GM19043 (cell line): Measurements from ENCODE around the gene PITRM1.
"Not testable (repeated sequence)": the region's sequence is repeated elsewhere in the genome, so short reads cannot be mapped to it uniquely, and the experiment has no call there.

Experiments used
- ATAC-seq: cut with Tn5 transposase; IDR thresholded peaks from one replicate; pipeline ENCODE4 v1.9.1; 2021; ENCODE audit warnings: low read depth; ENCODE audit not compliant: unreplicated experiment

The PITRM1 gene

DNA sequence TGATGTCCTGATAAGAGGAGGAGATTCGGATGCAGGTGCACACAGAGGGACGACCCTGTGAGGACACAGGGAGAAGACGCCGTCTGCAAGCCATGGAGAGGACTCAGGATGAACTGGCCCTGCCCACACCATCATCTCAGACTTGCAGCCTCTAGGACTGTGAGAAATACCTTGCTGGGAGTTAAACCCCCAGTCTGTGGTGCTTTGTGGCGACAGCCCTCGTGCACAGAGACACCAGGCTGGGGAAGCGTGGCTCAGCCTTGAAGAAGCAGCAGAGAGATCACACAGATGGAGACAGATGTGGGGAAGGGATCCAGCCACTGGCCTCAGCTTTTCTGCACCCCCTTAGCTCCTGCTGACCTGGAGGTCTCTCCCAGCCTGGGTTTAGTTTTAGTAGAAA lies 26.3 kb upstream of the PITRM1 start:
- ATAC-seq = no peak

DNA sequence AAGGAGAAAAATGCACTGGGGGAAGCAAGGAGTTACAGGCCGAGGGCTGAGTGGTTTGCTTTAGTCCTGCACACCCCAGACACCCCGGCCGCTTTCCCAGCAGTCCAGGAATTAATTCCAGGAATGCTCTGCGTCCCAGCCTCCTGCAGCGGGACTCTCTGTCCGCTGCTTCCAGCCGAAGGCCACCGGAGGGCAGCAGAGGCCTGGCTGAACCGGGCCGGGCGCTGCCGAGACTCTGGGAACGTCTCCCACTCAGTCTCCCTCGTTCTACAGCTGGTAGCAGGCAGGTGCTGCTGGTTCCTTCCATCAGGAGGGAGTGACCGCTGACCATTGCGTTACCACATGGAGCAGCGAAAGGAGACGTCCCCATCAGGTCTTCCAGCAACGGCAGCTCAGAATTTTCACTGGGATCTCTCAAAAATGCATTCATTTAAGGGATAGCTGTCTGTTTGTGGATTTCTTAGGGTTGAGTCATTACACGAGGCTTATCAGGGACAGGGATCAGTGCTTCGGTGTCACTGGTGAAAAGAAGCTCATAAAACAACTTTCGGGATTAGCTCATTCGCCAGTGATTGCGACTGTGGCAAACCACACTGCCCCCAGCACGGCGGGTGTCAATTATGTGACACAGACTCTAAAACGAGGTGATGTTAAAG lies 24.9 kb upstream of the PITRM1 start:
- ATAC-seq = peak; percentile 66

DNA sequence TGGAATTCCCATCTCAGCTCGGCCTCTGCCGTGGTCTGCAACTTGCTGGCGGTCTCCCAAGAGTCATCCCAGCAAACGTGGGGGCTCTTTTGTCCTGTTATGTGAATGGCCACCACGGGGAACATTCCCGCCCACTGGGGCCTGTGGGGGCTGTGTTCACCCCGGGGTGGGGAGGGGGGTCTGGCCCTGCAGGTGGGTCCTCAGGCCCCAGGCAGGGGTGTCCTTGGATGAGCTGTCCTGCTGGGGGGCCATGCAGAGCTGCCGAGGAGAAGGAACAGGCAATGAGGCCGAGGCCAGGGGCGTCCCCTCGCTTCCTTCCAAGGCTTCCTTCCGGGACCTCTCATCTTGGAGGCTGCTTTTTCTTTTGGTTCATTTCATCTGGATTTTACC lies 24.4 kb upstream of the PITRM1 start:
- ATAC-seq = no peak

DNA sequence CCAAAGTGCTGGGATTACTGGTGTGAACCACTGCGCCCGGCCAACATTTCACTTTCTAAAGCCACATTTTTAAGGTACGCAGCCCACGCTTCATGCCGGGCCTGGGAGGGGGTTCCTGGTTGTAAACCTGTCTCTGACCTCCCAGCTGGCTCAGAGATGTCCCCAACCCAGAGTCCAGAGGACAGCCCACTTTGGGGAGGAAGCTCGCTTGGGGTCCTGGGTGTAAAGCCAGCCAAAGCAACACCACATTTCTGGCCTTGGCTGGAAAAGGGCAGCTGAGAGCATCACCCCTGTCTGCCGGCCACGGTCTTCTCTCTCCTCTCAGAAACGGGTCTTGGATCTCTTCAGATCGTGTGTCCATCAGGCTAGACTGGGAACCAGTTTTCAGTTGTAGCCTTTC lies 23.9 kb upstream of the PITRM1 start:
- ATAC-seq = no peak

DNA sequence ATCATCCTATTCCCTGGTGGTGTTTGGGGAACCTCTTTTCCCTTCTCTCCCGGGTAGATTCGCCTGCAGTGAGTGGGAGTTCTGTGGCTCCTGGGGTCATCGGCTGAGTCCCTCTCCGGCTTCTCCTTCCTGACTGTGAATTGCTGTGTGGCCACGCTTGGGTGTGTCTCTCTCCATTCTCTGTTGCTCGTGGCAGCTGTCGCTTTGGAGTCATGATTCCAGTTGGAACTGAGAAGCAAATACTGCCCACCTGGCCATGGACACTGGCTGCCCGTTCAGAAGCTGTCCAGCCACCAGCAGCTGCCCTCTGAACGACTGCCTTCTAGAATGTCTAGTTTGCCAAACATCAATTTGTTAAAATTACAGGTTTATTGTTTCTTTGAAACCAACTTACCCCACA lies 23.1 kb upstream of the PITRM1 start:
- ATAC-seq = no peak

DNA sequence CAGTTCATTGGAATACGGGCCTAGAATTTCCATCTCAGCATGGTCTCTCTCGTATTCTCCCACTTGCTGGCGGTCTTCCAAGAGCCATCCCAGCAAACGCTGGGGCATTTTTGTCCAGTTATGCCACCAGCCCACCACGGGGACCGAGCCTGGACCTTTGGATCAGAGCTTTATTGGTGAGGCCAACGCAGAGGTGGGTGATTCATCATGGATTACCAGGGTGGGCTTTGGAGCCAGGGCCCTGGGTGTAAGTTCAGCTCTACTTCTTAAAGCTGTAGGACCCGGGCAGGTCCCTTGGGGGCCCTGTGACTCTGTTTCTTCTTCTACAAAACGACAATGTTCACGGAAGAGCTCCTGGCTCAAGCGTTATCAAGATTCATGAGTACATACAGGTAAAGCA lies 22.7 kb upstream of the PITRM1 start:
- no peak for ATAC-seq

DNA sequence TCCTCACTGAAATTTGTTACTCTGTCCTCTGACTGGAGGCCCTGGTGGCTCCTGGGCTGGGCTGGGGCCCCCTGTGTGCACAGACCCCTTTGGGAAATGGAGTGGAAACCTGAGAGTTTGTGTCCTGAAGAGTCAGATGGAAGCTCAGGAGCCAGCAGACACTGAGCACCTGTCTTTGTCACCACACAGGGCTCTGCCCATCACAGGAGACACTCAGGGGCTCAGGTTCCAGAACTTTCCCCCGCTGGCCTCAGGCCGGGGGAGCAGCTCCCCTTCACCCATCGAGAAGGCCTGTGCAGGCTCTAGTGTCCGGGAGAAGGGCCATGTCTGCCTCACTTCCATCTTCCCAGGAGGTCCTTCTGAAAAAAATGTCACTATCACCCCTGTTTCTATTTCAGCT lies 22.3 kb upstream of the PITRM1 start:
- ATAC-seq = no peak

DNA sequence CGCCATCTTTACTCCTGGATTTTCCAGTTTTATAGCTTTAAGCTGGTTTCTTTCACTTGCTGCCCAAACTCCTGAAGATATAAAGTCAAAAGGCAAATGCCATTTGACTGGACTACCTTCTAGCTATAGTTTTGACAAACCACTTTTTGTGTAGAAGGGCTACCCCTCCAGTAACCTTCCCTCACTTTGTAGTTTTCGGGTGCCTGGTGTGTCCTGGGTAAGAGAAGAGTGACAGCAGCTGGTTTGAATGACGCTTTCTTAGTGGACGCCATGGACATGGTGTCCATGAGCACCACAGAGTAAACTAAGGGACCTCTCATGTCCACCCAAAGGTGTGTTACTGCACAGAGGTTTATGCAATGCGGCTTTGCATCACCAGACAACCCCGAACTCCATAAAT lies 21.2 kb upstream of the PITRM1 start:
- ATAC-seq = no peak

DNA sequence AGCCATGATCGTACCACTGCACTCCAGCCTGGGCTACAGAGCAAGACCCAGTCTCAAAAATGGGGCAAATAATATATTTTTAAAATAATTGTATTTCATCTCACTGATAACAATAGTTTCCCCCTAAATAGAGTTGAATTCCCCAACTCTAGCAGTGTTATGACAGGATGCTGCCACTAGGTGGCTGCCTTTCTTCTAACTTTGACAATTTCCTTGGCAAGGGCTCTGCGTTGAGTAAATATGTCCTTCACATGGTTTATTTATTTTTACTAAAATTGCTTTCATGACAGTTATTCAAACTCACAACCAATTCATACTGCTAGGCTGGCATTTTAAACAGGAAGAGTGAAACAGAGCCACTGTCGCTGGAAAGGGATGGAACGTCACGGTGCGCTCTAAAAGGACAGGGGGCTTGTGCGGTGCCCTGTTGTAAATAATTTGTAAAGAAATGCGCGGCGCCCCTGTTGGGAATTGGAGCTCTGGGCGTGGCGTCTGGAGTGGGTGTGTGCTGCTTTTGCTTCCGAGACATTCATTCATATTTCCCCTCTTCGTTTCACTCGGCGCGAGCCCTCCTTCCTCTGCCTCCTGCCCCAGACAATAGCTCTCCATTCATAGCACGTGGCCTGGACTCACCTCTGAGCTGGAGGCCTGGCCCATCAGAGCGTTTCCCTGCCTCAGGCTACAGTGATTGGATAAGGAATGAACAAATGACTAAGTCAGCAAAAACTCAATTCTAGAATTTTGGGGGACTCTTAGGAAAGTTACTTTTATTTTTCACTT lies 20.5 kb upstream of the PITRM1 start:
- ATAC-seq = no peak

DNA sequence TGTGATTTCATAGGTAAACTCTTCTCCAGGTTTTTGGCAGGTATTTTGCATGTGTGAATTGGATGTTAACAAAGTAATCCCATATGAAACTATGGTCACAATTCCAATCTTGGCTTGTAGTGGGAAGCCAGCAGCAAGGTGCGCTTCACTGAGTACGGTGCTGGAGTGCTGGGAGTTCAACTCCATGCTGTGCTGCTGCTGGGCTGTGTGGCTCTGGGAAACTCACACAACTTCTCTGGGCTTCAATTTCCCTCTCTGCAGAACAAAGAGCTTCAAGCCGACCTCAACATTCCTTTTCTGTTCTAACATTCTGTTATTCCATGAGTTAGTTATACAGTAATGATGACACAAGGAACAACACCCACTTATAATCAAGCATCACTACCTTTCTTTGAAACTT lies 18.2 kb upstream of the PITRM1 start:
- ATAC-seq = no peak

DNA sequence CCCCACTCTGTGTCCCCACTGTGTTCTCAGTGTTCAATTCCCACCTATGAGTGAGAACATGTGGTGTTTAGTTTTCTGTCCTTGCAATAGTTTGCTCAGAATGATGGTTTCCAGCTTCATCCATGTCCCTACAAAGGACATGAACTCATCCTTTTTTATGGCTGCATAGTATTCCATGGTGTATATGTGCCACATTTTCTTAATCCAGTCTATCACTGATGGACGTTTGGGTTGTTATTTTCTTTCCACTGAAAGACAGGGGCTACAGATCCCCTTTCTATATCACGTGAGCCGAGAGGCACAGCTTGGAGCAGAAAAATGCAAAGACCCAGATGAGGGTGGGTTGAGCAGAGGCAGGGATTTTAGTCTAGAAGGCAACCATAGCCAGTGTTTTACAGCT lies 14.6 kb upstream of the PITRM1 start:
- ATAC-seq = not testable (repeated sequence)

DNA sequence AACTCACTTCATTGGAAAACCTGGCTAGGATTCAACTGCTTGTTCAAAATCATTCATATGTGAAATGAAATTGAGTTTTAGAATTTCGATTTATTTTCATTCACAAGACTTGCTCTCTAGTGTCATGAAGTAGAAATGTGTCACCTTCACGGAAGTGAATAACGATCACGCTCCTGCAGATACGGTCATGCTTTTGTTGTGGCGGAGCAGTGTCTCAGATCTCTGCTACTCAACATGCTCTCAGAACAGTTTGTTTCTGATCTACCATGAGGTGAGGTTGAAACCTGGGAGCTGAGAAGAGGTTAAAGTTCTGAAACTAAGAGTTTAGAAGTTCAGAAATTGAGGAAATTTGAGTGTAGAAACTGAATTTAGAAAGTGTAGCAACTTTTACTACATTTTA lies 13.8 kb upstream of the PITRM1 start:
- ATAC-seq = no peak

DNA sequence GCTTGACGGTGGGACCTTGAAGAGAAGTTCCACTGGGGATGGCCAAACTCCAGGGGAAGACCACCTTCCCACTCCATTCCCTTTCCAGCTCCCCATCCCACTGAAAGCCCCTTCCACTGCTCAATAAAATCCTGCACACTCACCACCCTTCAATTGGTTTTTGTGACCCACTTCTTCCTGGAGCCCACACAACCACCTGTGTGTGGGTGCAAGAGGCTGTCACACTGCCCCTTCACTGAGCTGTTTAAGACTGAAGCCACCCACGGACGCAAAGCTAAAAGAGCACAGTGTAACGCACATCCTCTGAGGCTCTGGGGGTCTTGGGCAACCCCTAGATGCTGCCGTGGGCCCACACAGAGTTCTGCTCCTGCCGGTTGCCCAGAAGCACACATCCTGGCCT lies 12.8 kb upstream of the PITRM1 start:
- no peak for ATAC-seq

DNA sequence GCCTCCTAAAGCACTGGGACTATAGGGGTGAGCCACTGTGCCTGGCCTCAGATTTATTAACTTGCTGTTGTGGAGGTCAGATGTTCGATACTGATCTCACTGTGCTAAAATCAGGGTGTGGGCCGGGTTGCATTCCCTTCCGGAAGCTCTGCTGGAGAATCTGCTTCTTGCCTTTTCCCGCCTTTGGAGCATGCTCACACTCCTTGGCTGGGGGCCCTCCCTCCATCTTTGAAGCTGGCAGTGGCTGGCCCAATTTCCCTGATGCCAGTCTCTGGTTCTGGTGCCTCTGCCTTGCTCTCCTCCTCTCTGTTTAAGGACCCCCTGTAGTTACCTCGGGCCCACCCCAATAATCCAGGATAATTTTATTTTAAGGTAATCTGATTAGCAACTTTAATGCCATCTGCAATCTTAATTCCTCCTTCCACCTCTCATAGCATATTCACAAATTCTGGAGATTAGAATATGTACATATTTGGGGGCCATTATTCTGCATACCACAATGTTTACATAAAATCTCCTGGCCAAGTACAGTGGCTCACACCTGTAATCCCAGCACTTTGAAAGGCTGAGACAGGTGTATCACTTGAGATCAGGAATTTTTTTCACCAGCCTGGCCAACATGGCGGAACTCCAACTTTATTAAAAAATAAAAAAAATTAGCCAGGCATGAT lies 7.9 kb upstream of the PITRM1 start:
- no peak for ATAC-seq

DNA sequence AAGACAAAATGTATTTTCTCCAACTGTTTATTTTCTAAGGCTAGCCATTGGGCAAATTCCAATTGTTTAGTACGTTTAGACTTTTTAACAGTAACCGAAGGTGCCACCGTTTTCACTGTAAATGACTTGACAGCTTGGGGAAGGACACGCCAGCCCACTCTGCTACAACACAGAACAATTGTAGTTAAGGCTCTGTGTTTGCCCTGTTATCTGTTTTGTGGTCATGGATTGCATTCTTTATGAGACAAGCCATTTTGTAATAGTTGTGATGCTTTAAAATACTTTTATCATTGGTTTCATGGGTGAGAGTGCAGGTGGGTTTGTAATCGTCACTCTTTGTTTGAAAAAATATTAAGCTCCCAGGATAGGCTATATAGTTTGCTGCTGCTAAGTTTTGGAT lies 6.6 kb upstream of the PITRM1 start:
- no peak for ATAC-seq

DNA sequence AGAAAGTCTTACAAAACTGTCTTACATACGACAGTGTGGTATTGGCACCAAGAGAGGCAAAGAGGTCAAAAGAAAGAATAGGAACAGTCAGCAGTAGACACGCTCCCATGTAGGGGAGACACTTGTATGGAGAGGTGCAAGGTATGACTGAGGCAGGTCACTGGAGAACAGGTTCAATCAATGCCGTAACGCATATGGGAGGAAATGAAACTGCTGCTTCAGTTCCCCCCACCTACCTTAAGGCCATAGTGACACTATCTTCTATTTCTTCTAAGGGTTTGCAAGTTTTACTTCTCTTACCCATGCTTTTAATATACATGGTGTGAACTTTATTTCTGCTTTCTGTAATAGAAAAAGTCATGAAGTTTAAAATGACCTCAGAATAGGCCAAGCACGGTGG lies 5.5 kb upstream of the PITRM1 start:
- ATAC-seq = no peak

DNA sequence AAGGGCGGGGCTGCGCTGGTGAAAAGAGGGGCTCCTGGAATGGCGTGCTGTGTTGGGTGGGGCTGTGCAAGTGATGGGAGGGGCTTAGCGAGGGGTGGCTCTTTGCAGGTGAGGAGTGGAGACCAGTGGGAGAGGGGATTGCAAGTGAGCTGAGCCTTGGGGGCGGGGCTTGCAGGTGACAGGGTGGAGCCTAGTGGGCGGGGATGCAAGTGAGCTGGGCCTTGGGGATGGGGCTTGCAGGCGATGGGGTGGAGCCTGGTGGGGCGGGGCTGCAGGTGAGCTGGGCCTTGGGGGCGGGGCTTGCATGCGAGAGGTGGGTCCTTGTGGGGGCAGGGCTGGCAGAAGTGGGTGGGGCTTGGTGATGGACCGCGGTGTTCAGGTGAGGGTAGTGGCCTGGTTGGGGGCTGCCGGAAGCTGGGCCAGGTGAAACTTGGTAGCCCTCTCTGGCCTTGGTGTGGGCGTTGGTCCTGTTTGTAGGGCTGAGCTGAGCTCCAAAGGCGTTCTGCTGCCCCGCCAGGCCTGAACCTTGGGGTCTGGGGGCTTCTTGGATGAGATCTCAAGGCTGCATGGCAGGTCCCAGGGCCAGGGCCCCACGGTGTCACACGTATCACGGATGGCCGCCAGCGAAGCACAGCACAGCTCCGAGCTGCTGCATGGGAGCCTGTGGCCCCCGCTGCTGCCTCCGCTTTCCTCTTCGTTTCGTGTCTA lies 743 bp upstream of the PITRM1 start:
- ATAC-seq = peak; percentile 27

DNA sequence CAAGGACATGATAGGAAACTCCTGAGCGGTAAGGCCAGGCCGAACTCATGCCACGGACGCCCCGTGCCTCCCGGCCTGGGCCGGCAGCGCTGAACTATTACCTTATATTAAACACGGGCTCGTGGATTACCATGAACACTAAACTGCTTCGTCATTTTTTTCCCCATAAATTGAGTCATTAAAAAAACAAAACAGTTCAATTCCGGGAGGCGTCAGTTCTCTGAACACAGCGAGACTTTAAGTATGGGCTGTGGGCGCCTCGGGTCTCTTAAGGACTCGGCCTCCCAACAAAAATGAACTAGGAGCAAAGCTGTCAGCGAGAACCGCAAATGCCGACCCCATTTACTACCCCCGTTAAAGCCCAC lies 519 bp downstream of the PITRM1 start:
- peak; percentile 0 for ATAC-seq

DNA sequence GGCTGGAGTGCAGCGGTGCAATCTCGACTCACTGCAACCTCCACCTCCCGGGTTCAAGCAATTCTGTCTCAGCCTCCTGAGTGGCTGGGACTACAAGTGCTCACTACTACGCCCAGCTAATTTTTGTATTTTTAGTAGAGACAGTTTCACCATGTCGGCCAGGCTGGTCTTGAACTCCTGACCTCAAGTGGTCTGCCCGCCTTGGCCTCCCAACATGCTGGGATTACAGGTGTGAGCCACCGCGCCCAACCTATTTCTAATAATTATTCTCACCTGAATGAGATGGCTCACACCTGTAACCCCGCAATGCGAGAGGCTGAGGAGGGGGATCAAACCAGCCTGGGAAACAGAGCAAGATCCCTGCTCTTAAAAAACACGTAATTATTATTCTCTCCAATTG lies 1.1 kb downstream of the PITRM1 start:
- not testable (repeated sequence) for ATAC-seq

DNA sequence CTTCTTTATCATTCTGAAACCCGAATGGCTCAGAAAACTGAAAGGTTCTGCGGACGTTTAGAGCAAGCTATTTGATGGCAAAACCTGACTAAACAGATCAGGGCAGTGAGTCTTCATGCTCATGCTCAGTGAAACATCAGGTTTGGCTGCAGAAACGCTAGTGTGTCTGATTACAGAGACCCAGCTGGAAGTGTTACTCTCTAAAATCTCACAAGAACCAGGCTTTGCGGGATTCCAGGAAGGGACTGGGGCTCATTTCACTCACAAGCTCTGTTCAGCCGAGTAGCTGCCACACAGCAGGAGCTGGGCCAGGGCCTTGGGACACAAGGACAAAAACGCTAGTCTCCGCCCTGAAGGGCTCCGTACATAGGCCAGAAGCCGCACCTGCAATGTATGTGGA lies 2.9 kb downstream of the PITRM1 start:
- no peak for ATAC-seq

DNA sequence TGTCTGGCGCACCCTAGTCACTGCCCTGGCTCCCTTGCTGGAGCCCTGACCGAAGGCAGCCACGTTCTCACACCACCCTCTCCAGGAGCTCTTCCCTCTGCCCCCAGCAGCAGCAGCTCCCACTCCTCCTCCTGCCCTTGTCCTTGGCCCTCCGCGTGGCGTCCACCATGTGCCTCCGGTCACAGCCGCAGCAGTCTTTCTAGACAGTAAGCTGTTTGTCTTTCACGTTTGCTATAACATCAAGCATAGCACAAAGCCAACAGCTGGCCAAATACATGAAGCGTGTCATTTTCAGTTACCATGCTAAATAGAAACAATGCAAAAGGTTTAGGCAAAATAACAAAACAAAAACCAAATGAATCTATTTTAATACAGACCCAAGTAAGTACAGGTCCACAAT lies 3.3 kb downstream of the PITRM1 start:
- ATAC-seq = no peak
